GM12878 (cell line): ENCODE results near the gene C1QTNF7. TPM values are rescaled to one million over a fixed set of nuclear protein-coding genes. Genes with fewer than 3 reads are reported as not detected.

Experiments
- ATAC-seq: fragments of 200-7000 bp; cut with Tn5 transposase; 3 replicates; pipeline ENCODE4 v1.9.1; 2020; ENCODE audit warnings: mild to moderate bottlenecking, moderate library complexity
- BruUV-seq: library from RNA; stranded (reverse); fragments of 400-500 nt; replicated peaks from 2 replicates; lab custom pipeline; 2021; lab: Mats Ljungman, UMichigan
- CTCF ChIA-PET: fragments of 300-600 bp; sonication (Branson Sonifier 250); formaldehyde crosslinking; extraction: SDS; loops from one replicate; lab custom pipeline; 2021; ENCODE audit warnings: inconsistent platforms; lab: Yijun Ruan, JAX
- POLR2A ChIA-PET: fragments of 350-600 bp; formaldehyde crosslinking; extraction: SDS; loops from one replicate; lab custom pipeline; 2021; ENCODE audit warnings: inconsistent platforms; lab: Charles Lee
- RAD21 ChIA-PET: fragments of 300-600 bp; sonication (Branson Sonifier 250); formaldehyde crosslinking; loops from one replicate; lab custom pipeline; 2023; ENCODE audit warnings: antibody characterized with exemption; ENCODE audit not compliant: unreplicated experiment; lab: Charles Lee
- SMC1A ChIA-PET: fragments of 300-600 bp; sonication (Branson Sonifier 250); formaldehyde crosslinking; loops from one replicate; lab custom pipeline; 2023; ENCODE audit not compliant: unreplicated experiment, uncharacterized antibody; lab: Charles Lee
- DNase-seq: peaks from one replicate; pipeline ENCODE4 v3.0.0-alpha.2; 2011; ENCODE audit warnings: low read depth, low spot score
- FAIRE-seq: peaks from 3 replicates; lab custom pipeline; 2011; peaks lifted over from hg19 to GRCh38; lab: Jason Lieb, UNC
- H2AFZ ChIP-seq: 2 replicates; pipeline ENCODE4 v1.6.0; 2011; ENCODE audit warnings: low read depth, low read length, control low read depth; ENCODE audit not compliant: control insufficient read depth
- H3K27ac ChIP-seq: 2 replicates; pipeline ENCODE4 v1.5.1; 2011; ENCODE audit warnings: control low read depth; ENCODE audit not compliant: control insufficient read depth, insufficient read depth
- H3K27me3 ChIP-seq, 2 experiments: replicated peaks in 1 of 2; 2 replicates each; pipeline versions ENCODE4 v1.6.0 to v1.6.1; 2011; ENCODE audit warnings: low read length in 1 of 2; ENCODE audit not compliant: control insufficient read depth in 2 of 2, insufficient read depth in 2 of 2
- H3K36me3 ChIP-seq, 2 experiments: 2 replicates each; pipeline ENCODE4 v1.5.1; 2011; ENCODE audit warnings: low read length in 1 of 2; ENCODE audit not compliant: control insufficient read depth in 2 of 2, insufficient read depth in 2 of 2
- H3K4me1 ChIP-seq: 2 replicates; pipeline ENCODE4 v1.6.1; 2011; ENCODE audit warnings: mild to moderate bottlenecking, low read length, moderate library complexity, mixed read lengths; ENCODE audit not compliant: control insufficient read depth, insufficient read depth
- H3K4me2 ChIP-seq: 2 replicates; pipeline ENCODE4 v1.6.0; 2011; ENCODE audit warnings: control low read depth; ENCODE audit not compliant: control insufficient read depth, insufficient read depth
- H3K4me3 ChIP-seq: fragments of 200-600 bp; sonication (generic); 2 replicates; pipeline ENCODE4 v1.5.1; 2016
- H3K79me2 ChIP-seq: 2 replicates; pipeline ENCODE4 v1.6.0; 2011; ENCODE audit warnings: low read length; ENCODE audit not compliant: control insufficient read depth, insufficient read depth
- H3K9ac ChIP-seq: 2 replicates; pipeline ENCODE4 v1.8.0; 2011; ENCODE audit warnings: low read length, control low read depth, mixed read lengths; ENCODE audit not compliant: control insufficient read depth, insufficient read depth
- H3K9me3 ChIP-seq: replicated peaks from 3 replicates; pipeline ENCODE4 v1.5.1; 2011; ENCODE audit warnings: mild to moderate bottlenecking, low read length; ENCODE audit not compliant: control insufficient read depth, insufficient read depth
- H4K20me1 ChIP-seq: 2 replicates; pipeline ENCODE4 v1.6.0; 2011; ENCODE audit not compliant: control insufficient read depth, insufficient read depth
- MXI1 ChIP-seq: fragments of 150-350 bp; IDR thresholded peaks from 2 replicates; pipeline ENCODE4 v1.6.1; 2011; ENCODE audit warnings: low read depth, mild to moderate bottlenecking, inconsistent platforms, low read length, improper control_type of control experiment
- MYB ChIP-seq: fragments of 150-350 bp; IDR thresholded peaks from 2 replicates; pipeline ENCODE4 v1.6.1; 2014; ENCODE audit warnings: mild to moderate bottlenecking, low read depth, low read length, borderline replicate concordance
- SKIL ChIP-seq: fragments of 450-650 bp; IDR thresholded peaks from 2 replicates; pipeline ENCODE4 v1.6.1; 2017; ENCODE audit warnings: mild to moderate bottlenecking, low read depth, inconsistent platforms; ENCODE audit not compliant: poor library complexity, severe bottlenecking
- WGBS: methylation state at CpG from one replicate; pipeline ENCODE4 v1.1.6; 2016; ENCODE audit warnings: low lambda C conversion rate; ENCODE audit not compliant: insufficient replicate concordance, insufficient coverage; ENCODE audit errors: missing lambda C conversion rate; 5-methylcytosine and 5-hydroxymethylcytosine counted together
- in situ Hi-C: fragments of 300-500 bp; cut with MboI; formaldehyde crosslinking; loops from 9 replicates; pipeline ENCODE4 v1.14.3; 2018; ENCODE audit warnings: mixed read lengths
- intact Hi-C: fragments of 100-400 bp; cut with micrococcal nuclease; formaldehyde crosslinking; loops from one replicate; pipeline ENCODE4 v1.14.2; 2022; ENCODE audit not compliant: unreplicated experiment
- polyA plus RNA-seq, 11 experiments: library from polyadenylated mRNA; depleted of rRNA in 4 of 11; unstranded in 6 of 11; stranded (reverse) in 5 of 11; fragments of >200 nt; fragmentation: Nextera tagmentation in 4 of 11; fragmentation: Illumina TruSeq in 1 of 11; extraction: Ambion mirVana in 4 of 11; extraction: Trizol in 1 of 11; gene quantifications; 1 replicate in 1 of 11; 2 replicates in 10 of 11; pipeline versions ENCODE4 v1.2.1 to v1.2.3, GENCODE V29; 2011 to 2016; ENCODE audit warnings: inconsistent platforms in 2 of 11, missing spikeins in 2 of 11, low read depth in 1 of 11
- total RNA-seq, 4 experiments: library from RNA; depleted of rRNA in 3 of 4; stranded (reverse); fragments of >200 nt in 3 of 4; fragmentation: Illumina TruSeq in 1 of 4; extraction: Trizol in 1 of 4; gene quantifications; 2 replicates each; pipeline versions ENCODE4 v1.2.1 to v1.2.3, GENCODE V29; 2013 to 2021

Gene C1QTNF7
- total and polyA plus RNA-seq, 10 of the 15 experiments (the other 5 are each of a cell fraction or from before 2014, with no cell fraction given), result not detected

- SMC1A ChIA-PET, result interaction anchor here (0.7 to 2.1 kb wide), 11 partner anchors 8 to 477 kb away, joined by 3 to 13 read pairs (median 6); partner anchors contain the start of gene CC2D2A
- no peaks in the 10 kb centered on the region for H3K27me3 ChIP-seq
- no peak overlapping the region for H3K27ac ChIP-seq
- in situ Hi-C loops, result no loop called here
- no peak overlapping the region for H3K4me2 ChIP-seq
- H3K4me1 ChIP-seq, result no peaks in the 10 kb centered on the region
- intact Hi-C loops, result loop anchor here (1.0 to 5.0 kb wide), 6 partner anchors 172 to 524 kb away; no protein-coding TSS in a partner anchor
- FAIRE-seq (no peak), DNase-seq (no peak)
- no peaks in the 10 kb centered on the region for H4K20me1 ChIP-seq
- 37% methylated on average over 5 of the region's 5 CpGs for WGBS
- H3K9ac ChIP-seq, result no peak overlapping the region
- no peaks in the 10 kb centered on the region for H3K9me3 ChIP-seq
- CTCF ChIA-PET, result interaction anchor here (0.6 to 3.2 kb wide), 17 partner anchors 8 to 786 kb away, joined by 3 to 37 read pairs (median 6); no protein-coding TSS in a partner anchor
- BruUV-seq, result no TSS peak
- RAD21 ChIA-PET, result interaction anchor here (0.8 to 2.2 kb wide), 6 partner anchors 8 to 523 kb away, joined by 3 to 16 read pairs (median 10); partner anchors contain the start of gene CC2D2A
- H2AFZ ChIP-seq, result no peak overlapping the region
- no peak for TF ChIP-seq MYB
- no peak for TF ChIP-seq MXI1
- TF ChIP-seq SKIL, result no peak
- TF ChIP-seq, all 136 proteins: peak for 0
- no peak overlapping the region for H3K4me3 ChIP-seq
- POLR2A ChIA-PET, result no interaction called here
- H3K36me3 ChIP-seq, result no peaks in the 10 kb centered on the region
- ATAC-seq, result no peak; the same call in 2 of the 3 replicates
- H3K79me2 ChIP-seq, result no peaks in the 10 kb centered on the region
These were observed 50.9 kb downstream of the C1QTNF7 start for GRCh38 chr4:15478724-15479088.
